Glutamatergic neuron (in vitro differentiated cells): ENCODE data around the gene SMAD3. TPM values are rescaled to one million over a fixed set of nuclear protein-coding genes. Genes with fewer than 3 reads are reported as not detected.

Source experiments
- DNase-seq: peaks from one replicate; pipeline ENCODE4 v3.0.0; 2022
- H3K27ac Mint-ChIP-seq: one replicate; pipeline ENCODE4 v1.8.0; 2020; ENCODE audit warnings: mild to moderate bottlenecking, mixed read lengths, inconsistent platforms; ENCODE audit not compliant: unreplicated experiment
- H3K27me3 Mint-ChIP-seq: one replicate; pipeline ENCODE4 v1.8.0; 2020; ENCODE audit warnings: mild to moderate bottlenecking, moderate library complexity, mixed read lengths, inconsistent platforms; ENCODE audit not compliant: unreplicated experiment
- H3K36me3 Mint-ChIP-seq: one replicate; pipeline ENCODE4 v1.8.0; 2020; ENCODE audit warnings: mild to moderate bottlenecking, mixed read lengths, inconsistent platforms; ENCODE audit not compliant: unreplicated experiment
- H3K4me1 Mint-ChIP-seq: one replicate; pipeline ENCODE4 v1.8.0; 2020; ENCODE audit warnings: mild to moderate bottlenecking, low read depth, mixed read lengths, inconsistent platforms; ENCODE audit not compliant: unreplicated experiment
- H3K4me3 Mint-ChIP-seq: one replicate; pipeline ENCODE4 v1.8.0; 2020; ENCODE audit warnings: mild to moderate bottlenecking, mixed read lengths, inconsistent platforms; ENCODE audit not compliant: unreplicated experiment
- H3K9me3 Mint-ChIP-seq: one replicate; pipeline ENCODE4 v1.8.0; 2020; ENCODE audit warnings: mild to moderate bottlenecking, moderate library complexity, mixed read lengths, inconsistent platforms; ENCODE audit not compliant: unreplicated experiment
- total RNA-seq: library from RNA; stranded (reverse); fragmentation: NEBNext Ultra II Directional; extraction: Animal tissue kit (Norgen Biotek cat#: 25700); gene quantifications from one replicate; pipeline ENCODE4 v1.2.1, GENCODE V29; 2021; ENCODE audit not compliant: unreplicated experiment
- TF ChIP-seq, protein P1 (sequence below): fragments of 200-600 bp; sonication (generic); IDR thresholded peaks from one replicate; pipeline ENCODE4 v1.5.0; 2021; ENCODE audit not compliant: partially characterized antibody, unreplicated experiment

Gene SMAD3
- total RNA-seq, 1 donor from 2014 or later = 5.0 TPM

DNA sequence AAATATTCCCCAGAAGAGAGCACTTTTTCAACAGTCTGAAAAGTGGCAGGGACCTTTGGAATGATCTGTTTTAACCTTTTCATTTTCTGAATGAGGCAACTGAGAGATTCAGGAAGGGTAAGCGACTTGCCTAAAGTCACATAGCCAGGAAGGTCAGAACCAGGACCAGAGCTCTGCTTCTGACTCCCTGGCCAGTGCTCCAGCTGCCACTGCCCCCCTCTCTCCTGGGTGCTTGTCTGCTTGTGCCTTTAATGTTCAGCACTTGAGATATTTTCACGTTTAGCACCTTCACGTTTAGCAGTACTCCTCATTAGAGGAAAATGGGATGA, 68.3 kb downstream of the SMAD3 start:
- TF ChIP-seq, protein P1, sequence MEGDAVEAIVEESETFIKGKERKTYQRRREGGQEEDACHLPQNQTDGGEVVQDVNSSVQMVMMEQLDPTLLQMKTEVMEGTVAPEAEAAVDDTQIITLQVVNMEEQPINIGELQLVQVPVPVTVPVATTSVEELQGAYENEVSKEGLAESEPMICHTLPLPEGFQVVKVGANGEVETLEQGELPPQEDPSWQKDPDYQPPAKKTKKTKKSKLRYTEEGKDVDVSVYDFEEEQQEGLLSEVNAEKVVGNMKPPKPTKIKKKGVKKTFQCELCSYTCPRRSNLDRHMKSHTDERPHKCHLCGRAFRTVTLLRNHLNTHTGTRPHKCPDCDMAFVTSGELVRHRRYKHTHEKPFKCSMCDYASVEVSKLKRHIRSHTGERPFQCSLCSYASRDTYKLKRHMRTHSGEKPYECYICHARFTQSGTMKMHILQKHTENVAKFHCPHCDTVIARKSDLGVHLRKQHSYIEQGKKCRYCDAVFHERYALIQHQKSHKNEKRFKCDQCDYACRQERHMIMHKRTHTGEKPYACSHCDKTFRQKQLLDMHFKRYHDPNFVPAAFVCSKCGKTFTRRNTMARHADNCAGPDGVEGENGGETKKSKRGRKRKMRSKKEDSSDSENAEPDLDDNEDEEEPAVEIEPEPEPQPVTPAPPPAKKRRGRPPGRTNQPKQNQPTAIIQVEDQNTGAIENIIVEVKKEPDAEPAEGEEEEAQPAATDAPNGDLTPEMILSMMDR = no peak
- Mint-ChIP-seq H3K27me3 (no peaks in the 10 kb centered on the region), H3K36me3 (no peaks in the 10 kb centered on the region), H3K27ac (no peak overlapping the region), H3K4me1 (peaks cover 19% of the 10 kb centered on the region), H3K4me3 (no peak overlapping the region), H3K9me3 (no peaks in the 10 kb centered on the region)
- DNase-seq = no peak

DNA sequence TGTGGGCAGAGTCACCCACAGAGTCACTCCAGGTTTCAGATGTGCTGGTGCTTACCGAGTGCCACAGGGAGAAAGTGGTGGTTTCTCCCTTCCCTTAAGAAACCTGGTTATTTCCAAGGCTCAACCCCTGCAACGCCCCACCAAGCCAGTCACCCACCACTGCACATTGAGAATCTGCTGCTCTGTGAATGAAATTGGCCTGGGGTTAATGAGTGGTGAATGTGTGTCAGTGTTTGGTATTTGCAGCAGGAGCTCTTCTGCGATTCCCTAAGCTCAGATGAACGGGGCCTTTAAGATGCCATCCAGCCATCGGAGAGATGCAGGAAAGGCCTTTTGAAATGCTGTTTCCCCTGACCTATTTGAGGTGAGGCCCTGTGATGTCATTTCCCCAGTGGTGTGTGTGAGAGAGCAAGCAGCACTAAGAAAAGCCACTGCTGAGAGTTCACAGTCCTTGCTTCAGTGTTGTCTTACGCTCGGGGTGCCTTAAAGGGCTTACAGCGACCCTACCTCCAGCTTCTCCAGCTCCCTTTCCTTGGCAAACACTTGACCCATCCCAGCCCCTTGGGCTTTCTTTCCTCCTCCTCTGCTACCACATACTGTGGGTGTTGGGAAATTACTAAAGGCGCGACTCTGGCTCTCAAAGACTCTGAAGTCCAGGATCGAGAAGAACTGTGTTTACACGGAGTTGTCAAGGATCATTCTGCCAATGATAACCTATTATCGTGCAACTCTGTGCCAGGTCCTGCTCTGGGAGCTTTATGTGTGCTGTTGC, 68.9 kb downstream of the SMAD3 start:
- TF ChIP-seq, protein P1 = no peak
- Mint-ChIP-seq H3K27ac (no peak overlapping the region), H3K4me3 (no peak overlapping the region), H3K9me3 (no peaks in the 10 kb centered on the region), H3K36me3 (no peaks in the 10 kb centered on the region), H3K27me3 (no peaks in the 10 kb centered on the region), H3K4me1 (peaks cover 25% of the 10 kb centered on the region)
- no peak for DNase-seq

DNA sequence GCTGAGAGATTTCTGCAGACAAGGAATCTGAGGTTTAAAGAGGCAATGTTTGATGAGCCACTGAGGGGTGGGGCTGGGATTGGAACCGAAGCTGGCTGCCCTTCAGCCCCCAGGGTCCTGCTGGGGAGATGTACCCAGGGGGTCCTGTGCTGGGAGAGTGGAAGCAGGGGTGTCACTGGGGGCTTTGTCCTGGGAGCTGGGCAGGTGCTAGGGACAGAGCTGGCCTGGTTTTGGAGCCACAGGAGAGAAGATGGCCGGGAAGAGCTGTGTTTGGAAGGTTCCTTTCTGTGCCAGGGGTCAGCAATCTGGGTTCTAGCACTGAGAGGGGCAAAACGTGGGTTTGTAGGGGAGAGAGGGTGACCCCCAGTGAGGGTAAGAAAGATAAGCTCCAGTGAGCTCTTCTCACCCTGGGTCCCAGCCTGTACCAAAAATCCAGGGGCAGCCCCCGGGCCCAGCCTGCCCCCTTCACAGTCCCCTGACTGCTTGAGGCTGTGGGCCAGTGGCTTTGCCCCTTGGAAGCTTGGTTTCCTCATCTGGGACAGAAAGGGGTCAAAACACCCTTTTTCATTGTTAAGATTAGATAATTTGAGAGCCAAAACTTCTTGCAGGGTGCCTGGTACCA, 69.6 kb downstream of the SMAD3 start:
- peak overlapping the region; percentile 26 for H3K4me3 Mint-ChIP-seq
- no peak for DNase-seq
- no peaks in the 10 kb centered on the region for H3K27me3 Mint-ChIP-seq
- H3K27ac Mint-ChIP-seq = no peak overlapping the region
- no peaks in the 10 kb centered on the region for H3K36me3 Mint-ChIP-seq
- H3K9me3 Mint-ChIP-seq = no peaks in the 10 kb centered on the region
- peaks cover 25% of the 10 kb centered on the region for H3K4me1 Mint-ChIP-seq
- TF ChIP-seq, protein P1 = no peak

DNA sequence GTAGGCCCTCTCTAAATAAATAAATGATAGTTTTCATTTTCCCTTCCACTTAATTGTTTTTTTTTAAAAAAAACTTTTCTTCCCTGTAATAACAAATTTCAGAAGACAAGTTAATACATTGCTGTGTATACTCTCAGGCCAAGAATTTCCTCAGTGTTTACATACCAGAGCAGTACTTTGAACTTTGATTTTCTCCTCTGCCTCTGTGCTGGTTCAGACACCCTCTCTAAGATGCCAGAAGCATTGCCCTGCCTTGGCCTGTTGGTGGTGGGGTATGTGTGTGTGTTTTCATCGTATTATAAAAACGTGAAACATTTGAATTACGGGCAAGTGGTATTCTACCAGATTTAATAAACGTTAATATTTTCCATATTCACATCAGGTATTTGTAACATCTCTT, 70.1 kb downstream of the SMAD3 start:
- H3K27me3 Mint-ChIP-seq = no peaks in the 10 kb centered on the region
- no peak overlapping the region for H3K27ac Mint-ChIP-seq
- H3K36me3 Mint-ChIP-seq = no peaks in the 10 kb centered on the region
- TF ChIP-seq, protein P1 = no peak
- no peaks in the 10 kb centered on the region for H3K9me3 Mint-ChIP-seq
- DNase-seq = no peak
- H3K4me1 Mint-ChIP-seq = peaks cover 25% of the 10 kb centered on the region
- no peak overlapping the region for H3K4me3 Mint-ChIP-seq

DNA sequence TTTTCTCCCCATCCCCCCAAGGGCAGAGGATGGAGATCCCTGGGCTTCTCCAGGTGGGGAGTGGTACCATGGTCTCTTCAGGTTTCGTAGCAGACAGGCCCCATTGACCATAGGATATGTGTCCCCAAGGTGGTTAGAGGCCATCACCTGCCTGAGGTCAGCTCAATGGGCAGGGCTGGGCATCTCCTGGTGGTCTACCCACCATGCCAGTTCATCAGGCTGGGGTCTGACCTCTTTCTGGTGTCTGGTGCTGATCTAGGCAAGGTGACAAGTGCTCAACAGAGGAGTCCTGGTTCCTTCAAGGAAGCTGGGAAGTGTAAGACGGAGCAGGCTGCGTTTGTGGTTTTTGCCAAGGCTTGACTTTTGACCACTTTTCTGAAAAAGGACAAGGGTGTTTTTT, 71.4 kb downstream of the SMAD3 start:
- Mint-ChIP-seq H3K36me3 (no peaks in the 10 kb centered on the region), H3K27ac (no peak overlapping the region), H3K4me3 (no peak overlapping the region), H3K4me1 (peaks cover 18% of the 10 kb centered on the region), H3K9me3 (no peaks in the 10 kb centered on the region), H3K27me3 (peaks cover 2% of the 10 kb centered on the region)
- DNase-seq = no peak
- TF ChIP-seq, protein P1 = no peak
